Small intestine (tissue), 4 donors: ENCODE data around the gene PLSCR1. TPM values are rescaled to one million over a fixed set of nuclear protein-coding genes. Genes with fewer than 3 reads are reported as not detected.

Experiments
- polyA plus RNA-seq, 4 donors: library from polyadenylated mRNA; stranded (reverse) in 3 of 4; unstranded in 1 of 4; fragments of 200-250 nt in 3 of 4; fragments of 120-200 nt in 1 of 4; gene quantifications; one replicate each; pipeline versions ENCODE4 v1.2.1 to v1.2.3, GENCODE V29; 2013
- donor health status: healthy with polysubstance abuse.
- donor health status: Bipolar disorder and iron deficiency.
- donor health status: healthy.

Gene PLSCR1
- polyA plus RNA-seq, 4 donors, result 37.6 to 92.5 (median 56.0) TPM

Other genes starting within 250 kb of the PLSCR1 start
- under 1 TPM in 1 of 4 donors, not detected in 3; 0.65 TPM for gene PLSCR2, start 75.0 kb downstream of the PLSCR1 start, polyA plus RNA-seq
- gene PLSCR5, start 60.7 kb upstream of the PLSCR1 start, polyA plus RNA-seq, result not detected